ENCODE measurements around the gene DIRAS1. TPM values are rescaled to one million over a fixed set of nuclear protein-coding genes. Genes with fewer than 3 reads are reported as not detected.

The DIRAS1 gene
- total RNA-seq, 1 experiment from 2014 or later, result 18.5 TPM

GRCh38 chr19:2728783-2729387 is 7.7 kb upstream of the DIRAS1 start:
- Histone ChIP-seq H3K27me3 (ENCODE audit: control insufficient read depth, insufficient read depth, low read length) (no peaks in the 10 kb centered on the region), H3K27ac (ENCODE audit: low read length) (no peak overlapping the region), H3K4me3 (ENCODE audit: low read depth in 2 of 2, low read length in 2 of 2) (no peak overlapping the region), H3K4me1 (ENCODE audit: control insufficient read depth, insufficient read depth, low read length) (peaks cover 3% of the 10 kb centered on the region), H3K9me3 (ENCODE audit: control insufficient read depth, insufficient read depth, low read depth, low read length) (no peaks in the 10 kb centered on the region), H3K36me3 (ENCODE audit: control insufficient read depth, insufficient read depth, low read length) (no peaks in the 10 kb centered on the region)
- DNase-seq (ENCODE audit: low read depth, low spot score) (no peak), ATAC-seq (no peak)
- intact Hi-C loops (cut with micrococcal nuclease; ENCODE audit: unreplicated experiment), result no loop called here
- in situ Hi-C loops (cut with HindIII; ENCODE audit: low pct_unique_long_range_greater_than_20kb, low sequenced_read_pairs), result no loop called here
- BruUV-seq (replicated peaks), result no TSS peak
- ChIA-PET POLR2A (no interaction called here), CTCF (no interaction called here)
- TF ChIP-seq, protein P1, sequence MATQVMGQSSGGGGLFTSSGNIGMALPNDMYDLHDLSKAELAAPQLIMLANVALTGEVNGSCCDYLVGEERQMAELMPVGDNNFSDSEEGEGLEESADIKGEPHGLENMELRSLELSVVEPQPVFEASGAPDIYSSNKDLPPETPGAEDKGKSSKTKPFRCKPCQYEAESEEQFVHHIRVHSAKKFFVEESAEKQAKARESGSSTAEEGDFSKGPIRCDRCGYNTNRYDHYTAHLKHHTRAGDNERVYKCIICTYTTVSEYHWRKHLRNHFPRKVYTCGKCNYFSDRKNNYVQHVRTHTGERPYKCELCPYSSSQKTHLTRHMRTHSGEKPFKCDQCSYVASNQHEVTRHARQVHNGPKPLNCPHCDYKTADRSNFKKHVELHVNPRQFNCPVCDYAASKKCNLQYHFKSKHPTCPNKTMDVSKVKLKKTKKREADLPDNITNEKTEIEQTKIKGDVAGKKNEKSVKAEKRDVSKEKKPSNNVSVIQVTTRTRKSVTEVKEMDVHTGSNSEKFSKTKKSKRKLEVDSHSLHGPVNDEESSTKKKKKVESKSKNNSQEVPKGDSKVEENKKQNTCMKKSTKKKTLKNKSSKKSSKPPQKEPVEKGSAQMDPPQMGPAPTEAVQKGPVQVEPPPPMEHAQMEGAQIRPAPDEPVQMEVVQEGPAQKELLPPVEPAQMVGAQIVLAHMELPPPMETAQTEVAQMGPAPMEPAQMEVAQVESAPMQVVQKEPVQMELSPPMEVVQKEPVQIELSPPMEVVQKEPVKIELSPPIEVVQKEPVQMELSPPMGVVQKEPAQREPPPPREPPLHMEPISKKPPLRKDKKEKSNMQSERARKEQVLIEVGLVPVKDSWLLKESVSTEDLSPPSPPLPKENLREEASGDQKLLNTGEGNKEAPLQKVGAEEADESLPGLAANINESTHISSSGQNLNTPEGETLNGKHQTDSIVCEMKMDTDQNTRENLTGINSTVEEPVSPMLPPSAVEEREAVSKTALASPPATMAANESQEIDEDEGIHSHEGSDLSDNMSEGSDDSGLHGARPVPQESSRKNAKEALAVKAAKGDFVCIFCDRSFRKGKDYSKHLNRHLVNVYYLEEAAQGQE (IDR thresholded peaks at IDR 0.05; ENCODE audit: insufficient read depth in 1 of 2, low read depth in 2 of 2, low read length in 1 of 2), result no peak
- no peak for TF ChIP-seq SIN3A (IDR thresholded peaks at IDR 0.05; ENCODE audit: borderline replicate concordance, insufficient read depth, low read depth, low read length)
- TF ChIP-seq TCF7L2 (IDR thresholded peaks at IDR 0.05; ENCODE audit: low read depth, low read length), result no peak
- TF ChIP-seq POLR2AphosphoS5 (IDR thresholded peaks at IDR 0.05; ENCODE audit: low read depth, low read length), result no peak
- TF ChIP-seq CTCF (IDR thresholded peaks at IDR 0.05), result no peak

- ATAC-seq (no peak), DNase-seq (ENCODE audit: low read depth, low spot score) (no peak)
- intact Hi-C loops (cut with micrococcal nuclease; ENCODE audit: unreplicated experiment), result no loop called here
- Histone ChIP-seq H3K4me3 (ENCODE audit: low read depth in 2 of 2, low read length in 2 of 2) (no peak overlapping the region), H3K27me3 (ENCODE audit: control insufficient read depth, insufficient read depth, low read length) (no peaks in the 10 kb centered on the region), H3K4me1 (ENCODE audit: control insufficient read depth, insufficient read depth, low read length) (peaks cover 13% of the 10 kb centered on the region), H3K9me3 (ENCODE audit: control insufficient read depth, insufficient read depth, low read depth, low read length) (no peaks in the 10 kb centered on the region), H3K36me3 (ENCODE audit: control insufficient read depth, insufficient read depth, low read length) (no peaks in the 10 kb centered on the region), H3K27ac (ENCODE audit: low read length) (no peak overlapping the region)
- BruUV-seq (replicated peaks), result no TSS peak
- in situ Hi-C loops (cut with HindIII; ENCODE audit: low pct_unique_long_range_greater_than_20kb, low sequenced_read_pairs), result no loop called here
- POLR2A ChIA-PET, result no interaction called here
- TF ChIP-seq, protein P1 (IDR thresholded peaks at IDR 0.05; ENCODE audit: insufficient read depth in 1 of 2, low read depth in 2 of 2, low read length in 1 of 2), result no peak
- no peak for TF ChIP-seq POLR2AphosphoS5 (IDR thresholded peaks at IDR 0.05; ENCODE audit: low read depth, low read length)
- no peak for TF ChIP-seq TCF7L2 (IDR thresholded peaks at IDR 0.05; ENCODE audit: low read depth, low read length)
- no peak for TF ChIP-seq SIN3A (IDR thresholded peaks at IDR 0.05; ENCODE audit: borderline replicate concordance, insufficient read depth, low read depth, low read length)
- no peak for TF ChIP-seq CTCF (IDR thresholded peaks at IDR 0.05)
- CTCF ChIA-PET, result no interaction called here
Measured at GRCh38 chr19:2727640-2727944, 6.4 kb upstream of the DIRAS1 start.

Measured in Panc1 (cell line).